Activated CD4-positive, alpha-beta T cell treated with anti-CD3 and anti-CD28 coated beads for 24 hours (primary cell): Measurements from ENCODE around the gene BCL2.
"Not testable (repeated sequence)": the region's sequence is repeated elsewhere in the genome, so short reads cannot be mapped to it uniquely, and the experiment has no call there.

Source experiments
- DNase-seq, 2 donors: peaks; one replicate each; pipeline ENCODE4 v3.0.0-alpha.2; 2020; ENCODE audit warnings: low read depth in 2 of 2

Gene BCL2

GRCh38 chr18:63258749-63259566 lies 60.6 kb downstream of the BCL2 start:
- no peak for DNase-seq

DNA sequence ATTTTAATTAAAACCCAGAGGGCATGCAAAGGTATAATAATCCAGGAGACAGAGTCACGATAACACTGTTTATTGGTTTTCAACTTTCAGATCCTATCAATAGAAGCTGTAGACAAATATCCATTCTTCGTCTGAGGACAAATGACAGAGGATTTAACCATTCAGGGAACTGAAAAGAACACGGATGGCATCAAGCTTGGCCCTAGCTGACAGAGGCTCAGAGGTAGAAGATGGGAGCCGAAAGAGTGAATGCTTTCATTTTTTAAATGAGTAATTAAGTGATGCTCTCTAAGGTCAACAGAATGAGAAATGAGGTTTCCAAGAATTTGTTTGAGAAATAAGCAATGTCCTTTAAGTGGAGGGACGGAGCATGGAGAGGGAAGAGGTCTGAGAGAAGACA lies 62.1 kb downstream of the BCL2 start:
- DNase-seq = no peak

DNA sequence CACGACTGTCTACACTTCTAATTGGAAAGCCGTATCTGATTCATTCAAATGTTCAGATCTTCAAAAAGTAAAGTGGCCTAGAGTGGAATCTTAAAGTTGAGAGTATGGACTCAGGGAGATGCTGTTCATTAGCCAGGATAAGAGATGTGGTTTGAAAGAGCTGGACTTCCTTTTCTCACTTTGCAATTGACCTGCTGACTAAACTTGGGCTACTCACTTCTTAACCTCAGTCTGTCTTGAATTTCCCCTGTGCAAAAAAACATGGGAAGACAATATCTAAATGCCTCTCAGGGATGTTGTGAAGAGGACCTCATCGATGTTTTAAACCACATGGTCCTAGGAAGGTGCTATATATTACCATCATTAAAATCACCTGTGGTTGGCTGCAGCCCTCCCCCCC lies 64.1 kb downstream of the BCL2 start:
- DNase-seq = no peak

- no peak for DNase-seq
Measured at GRCh38 chr18:63254716-63255399, 64.7 kb downstream of the BCL2 start.

DNA sequence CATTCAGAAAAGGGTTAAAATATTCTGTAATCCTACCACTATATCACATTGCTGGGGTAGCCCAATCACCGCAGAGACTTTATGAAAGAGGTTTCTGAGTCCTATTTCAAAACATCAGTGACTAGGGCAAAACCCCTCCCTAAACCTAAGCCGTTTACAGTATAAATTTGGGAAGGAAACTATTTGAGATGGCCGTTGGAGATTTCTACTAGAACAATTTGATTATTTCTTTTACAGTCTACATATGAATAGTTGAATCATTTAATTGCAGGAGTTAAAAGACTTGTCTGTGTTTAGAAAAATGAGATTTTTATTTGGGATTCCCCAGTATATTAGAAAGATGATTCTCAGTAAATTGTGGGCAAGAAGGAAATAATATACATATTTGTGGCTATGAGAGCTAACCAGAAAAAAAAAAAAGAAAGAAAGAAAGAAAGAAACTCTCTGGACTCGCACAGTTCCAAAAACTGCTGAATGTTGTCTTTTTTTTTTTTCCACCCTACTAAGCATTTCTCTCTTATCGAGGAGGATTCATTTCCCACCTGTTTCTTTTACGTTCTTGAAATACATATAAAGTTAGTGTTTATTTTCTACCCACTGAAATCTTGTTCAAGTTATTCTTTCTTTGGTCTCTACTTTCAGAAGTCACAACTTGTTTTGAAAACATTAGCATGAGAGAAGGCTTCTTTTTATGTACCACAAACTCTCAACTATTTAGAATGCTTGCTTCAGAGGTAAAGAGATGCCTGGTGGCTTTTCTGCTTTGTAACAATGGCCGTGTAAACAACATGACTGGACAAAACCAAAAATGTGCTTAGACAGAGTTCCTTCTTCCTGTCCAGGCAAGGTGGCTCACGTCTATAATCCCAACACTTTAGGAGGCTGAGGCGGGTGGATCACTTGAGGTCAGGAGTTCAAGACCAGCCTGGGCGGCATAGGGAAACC lies 65.9 kb downstream of the BCL2 start:
- no peak for DNase-seq

DNA sequence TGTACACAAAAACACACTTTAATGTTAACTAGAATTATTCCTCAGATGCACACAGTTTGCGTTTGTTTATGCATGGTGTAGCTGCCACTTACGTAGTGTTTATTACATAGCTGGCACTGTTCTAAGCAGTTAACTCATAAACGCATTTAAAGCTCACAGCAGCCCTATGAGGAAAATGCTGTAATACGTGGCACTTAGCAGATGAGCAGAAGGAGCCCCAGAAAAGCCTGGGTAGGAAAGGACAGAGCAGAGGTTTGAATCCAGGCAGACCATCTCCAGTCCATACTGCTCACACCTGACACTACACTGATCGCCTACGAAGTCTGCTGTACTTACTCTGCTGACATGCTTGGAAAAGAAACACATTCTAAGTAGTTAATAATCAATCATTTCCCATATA lies 66.6 kb downstream of the BCL2 start:
- no peak for DNase-seq

- no peak for DNase-seq
Measured at GRCh38 chr18:63249771-63250170, 69.8 kb downstream of the BCL2 start.

DNA sequence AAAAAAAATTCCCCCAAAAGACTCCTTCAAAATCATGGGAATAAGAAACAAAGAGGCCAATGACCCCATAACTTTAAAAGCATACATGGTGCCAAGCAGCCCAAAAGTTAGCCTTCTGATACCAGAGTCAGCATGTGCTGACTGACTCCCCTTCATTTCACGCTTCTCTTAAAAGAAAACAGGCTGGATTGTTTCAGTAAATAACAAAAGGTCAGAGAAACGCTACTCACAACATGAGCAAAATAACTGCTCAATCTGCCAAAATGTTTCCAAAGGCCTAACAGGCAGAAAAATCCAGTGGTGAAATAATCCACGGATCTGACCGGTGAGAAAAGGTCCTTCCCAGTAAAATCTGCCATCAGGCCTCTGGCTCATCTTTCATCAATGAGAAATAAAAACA lies 71.6 kb downstream of the BCL2 start:
- no peak for DNase-seq

DNA sequence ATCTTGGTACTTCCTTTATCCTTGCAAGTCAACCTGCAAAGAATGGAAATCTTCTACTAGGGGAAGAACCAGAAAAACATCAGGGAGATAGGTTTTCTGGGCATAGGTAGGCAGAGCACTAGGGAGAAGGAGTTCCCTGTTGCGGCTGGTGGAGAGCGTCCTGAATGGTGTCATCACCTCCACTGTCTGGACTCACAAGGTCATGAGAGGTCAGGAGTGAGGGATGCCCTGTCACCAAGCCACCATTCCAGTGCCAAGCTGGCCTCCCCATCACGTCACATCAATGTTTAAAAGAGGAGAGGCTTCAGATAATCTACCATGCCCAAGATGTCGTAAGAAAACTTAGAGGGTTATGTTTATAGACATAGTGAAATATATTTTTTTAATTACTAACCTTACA lies 72.1 kb downstream of the BCL2 start:
- DNase-seq = no peak

- DNase-seq = no peak
Measured at GRCh38 chr18:63245600-63245999, 74.0 kb downstream of the BCL2 start.

- DNase-seq = no peak
Measured at GRCh38 chr18:63244607-63245006, 75.0 kb downstream of the BCL2 start.

DNA sequence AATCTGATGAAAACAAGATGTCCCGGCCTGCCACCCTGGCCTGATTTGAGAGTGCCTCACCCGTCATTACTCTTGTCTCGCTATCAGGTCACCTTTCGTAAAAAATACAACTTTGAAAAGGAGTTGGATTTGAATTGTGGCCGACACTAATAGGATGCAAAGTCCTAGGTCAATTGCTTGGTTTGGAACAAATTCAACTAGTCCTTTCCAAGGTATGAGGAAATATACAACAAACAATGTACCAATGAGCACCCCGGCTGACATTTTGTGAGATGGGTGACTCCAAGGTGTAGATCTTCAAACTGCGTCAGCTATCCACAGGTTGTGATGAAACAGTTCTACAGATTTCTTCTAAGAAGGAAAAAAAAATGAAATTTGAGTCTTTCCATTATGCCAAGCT lies 77.8 kb downstream of the BCL2 start:
- DNase-seq = no peak

DNA sequence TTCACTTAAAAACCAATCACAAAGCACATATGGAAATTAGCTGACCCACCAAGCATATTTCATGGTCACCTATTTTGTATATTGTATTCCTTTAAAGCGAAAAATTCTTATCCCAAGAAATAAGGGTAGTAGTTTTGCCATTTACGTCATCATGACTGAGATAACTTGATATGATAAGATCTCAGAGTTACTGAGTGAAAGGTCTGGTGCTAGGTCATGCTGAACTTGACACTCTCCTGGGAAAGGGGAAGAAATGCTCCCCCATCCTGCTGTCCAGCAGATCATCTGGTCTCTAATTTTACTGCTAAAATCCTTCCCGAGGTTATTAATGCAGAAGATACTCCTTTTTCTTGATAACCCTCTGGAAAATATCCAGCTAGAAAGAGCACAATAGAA lies 78.3 kb downstream of the BCL2 start:
- DNase-seq = no peak

- DNase-seq = no peak
Measured at GRCh38 chr18:63240531-63241316, 78.8 kb downstream of the BCL2 start.

DNA sequence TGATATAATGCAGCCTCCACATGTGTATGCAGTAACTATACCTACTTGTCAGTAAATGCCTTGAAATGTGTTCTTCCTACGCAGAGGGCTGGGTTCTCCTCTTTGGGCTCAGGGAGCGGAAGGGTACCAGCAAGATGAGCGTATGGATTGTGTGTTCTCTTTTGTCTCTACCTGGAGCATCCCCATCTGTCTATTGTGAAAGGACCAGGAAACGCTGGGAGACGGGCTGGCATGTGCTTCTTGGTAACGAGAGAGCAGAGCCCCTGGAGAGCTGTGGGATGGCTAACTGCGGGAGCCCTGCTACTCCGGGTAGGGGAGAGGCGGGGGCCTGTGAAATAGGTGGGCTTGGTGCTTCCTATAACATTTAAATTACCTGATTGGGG lies 80.9 kb downstream of the BCL2 start:
- no peak for DNase-seq

GRCh38 chr18:63237881-63238692 lies 81.5 kb downstream of the BCL2 start:
- DNase-seq = no peak

- no peak for DNase-seq
Measured at GRCh38 chr18:63236921-63237846, 82.4 kb downstream of the BCL2 start.

GRCh38 chr18:63236406-63236805 lies 83.2 kb downstream of the BCL2 start:
- DNase-seq = no peak

- DNase-seq = not testable (repeated sequence)
Measured at GRCh38 chr18:63235920-63236319, 83.6 kb downstream of the BCL2 start.

- DNase-seq = no peak
Measured at GRCh38 chr18:63234841-63235240, 84.7 kb downstream of the BCL2 start.
